Activated CD4-positive, CD25-positive, alpha-beta regulatory T cell treated with anti-CD3 and anti-CD28 coated beads, Interleukin-2, amount 50 U/mL, for 24 hours (primary cell): ENCODE data around the gene ZNF182.
"Not testable (repeated sequence)": the region's sequence is repeated elsewhere in the genome, so short reads cannot be mapped to it uniquely, and the experiment has no call there.

ENCODE experiments used
- ATAC-seq, 2 donors: fragments of 150-1000 bp; cut with Tn5 transposase; one replicate each; pipeline ENCODE4 v1.10.0; 2021; ENCODE audit warnings: mild to moderate bottlenecking in 1 of 2, moderate library complexity in 1 of 2

ZNF182 gene

GRCh38 chrX:48003758-48004457, at the start of gene ZNF182:
ZNF182 (minus strand) TSS chrX:48003989; CDS start chrX:48002609, 1,380 bp downstream.
- peak; percentile 93 to 97 for ATAC-seq

DNA sequence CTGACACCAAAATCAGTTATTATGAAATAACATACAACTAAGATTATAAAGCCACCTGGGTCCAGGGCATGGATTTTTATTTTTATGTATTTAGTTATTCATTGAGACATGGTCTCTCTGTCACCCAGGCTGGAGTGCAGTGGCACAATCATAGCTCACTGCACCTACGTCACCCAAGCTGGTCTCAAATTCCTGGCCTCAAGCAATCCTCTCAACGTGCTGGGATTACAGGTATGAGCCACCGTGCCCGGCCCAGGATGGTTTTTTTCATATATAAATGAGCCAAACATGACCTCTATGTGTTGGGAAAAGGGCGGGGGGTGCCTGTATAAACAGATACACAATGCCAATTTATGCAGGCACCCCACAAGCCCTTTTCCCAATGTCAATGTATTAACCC, 43.1 kb upstream of the ZNF182 start:
- ATAC-seq: no peak

GRCh38 chrX:48045410-48046311, 41.9 kb upstream of the ZNF182 start:
- ATAC-seq: no peak

- ATAC-seq: no peak
These were observed 39.3 kb upstream of the ZNF182 start for GRCh38 chrX:48043056-48043455.

- no peak for ATAC-seq
These were observed 32.1 kb upstream of the ZNF182 start for GRCh38 chrX:48035891-48036290.

DNA sequence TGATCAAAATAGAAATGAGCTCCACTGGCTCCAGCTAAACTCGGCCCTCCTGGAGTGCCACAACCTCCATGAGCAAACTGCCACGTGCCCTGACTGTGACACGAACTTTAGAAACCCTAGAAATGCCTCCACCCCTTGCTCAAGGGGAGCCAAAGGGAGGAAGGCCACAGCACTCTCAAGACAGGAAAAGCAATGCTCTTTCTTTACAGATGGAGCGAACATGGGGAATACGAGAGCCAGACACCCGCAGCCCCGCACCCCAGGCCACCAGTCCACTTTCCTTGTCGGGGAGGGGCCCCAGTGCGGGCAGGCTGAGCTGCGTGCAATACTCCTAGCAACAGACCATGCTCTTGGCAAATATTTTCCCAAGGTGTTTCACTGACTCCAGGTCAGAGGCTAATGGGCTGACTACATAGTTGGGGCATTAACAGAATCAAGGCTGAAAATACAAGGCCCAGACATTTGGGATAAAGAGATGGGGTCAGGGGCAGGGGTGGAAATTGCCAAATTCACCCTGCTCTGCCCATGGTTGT, 26.9 kb upstream of the ZNF182 start:
- ATAC-seq: not testable (repeated sequence)

DNA sequence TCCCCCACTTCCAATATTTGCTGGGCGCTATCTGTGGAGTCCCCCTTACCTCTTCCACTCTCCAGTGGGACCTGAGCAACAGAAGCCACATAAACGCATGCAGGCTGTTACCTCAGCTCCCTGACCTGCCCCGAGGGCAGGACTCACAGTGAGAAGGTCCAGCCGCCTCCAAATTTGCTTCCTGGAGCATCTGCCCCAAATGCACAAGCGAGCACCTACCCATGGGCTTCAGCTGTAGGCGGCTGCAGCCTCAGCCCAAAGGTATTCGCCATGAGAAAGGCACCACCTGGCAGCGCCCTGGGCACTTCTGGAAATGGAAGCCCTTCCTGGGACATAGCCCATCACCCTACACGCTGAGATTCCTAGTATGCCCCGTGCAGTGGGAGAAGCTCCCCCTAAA, 26.4 kb upstream of the ZNF182 start:
- ATAC-seq: no peak

GRCh38 chrX:48028091-48028490, 24.3 kb upstream of the ZNF182 start:
- no peak for ATAC-seq

DNA sequence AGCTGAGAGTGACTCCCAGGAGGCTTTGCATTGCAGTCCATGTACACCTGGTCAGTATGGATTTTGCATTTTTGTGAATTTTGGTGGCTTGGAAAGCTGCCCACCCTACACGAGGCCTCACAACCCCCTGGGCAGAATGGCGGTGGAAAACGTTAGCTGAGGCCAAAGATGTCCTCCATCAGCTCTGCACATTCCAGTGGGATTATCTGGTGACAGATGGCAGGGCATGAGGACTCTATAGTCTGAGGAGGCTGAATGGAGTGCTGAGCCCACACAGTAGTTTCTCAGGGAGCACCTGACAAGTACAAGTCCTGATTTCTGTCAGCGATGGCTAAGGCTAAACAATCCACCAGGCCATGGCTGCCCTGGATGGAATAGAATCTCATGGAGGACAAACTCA, 23.8 kb upstream of the ZNF182 start:
- ATAC-seq: not testable (repeated sequence)

DNA sequence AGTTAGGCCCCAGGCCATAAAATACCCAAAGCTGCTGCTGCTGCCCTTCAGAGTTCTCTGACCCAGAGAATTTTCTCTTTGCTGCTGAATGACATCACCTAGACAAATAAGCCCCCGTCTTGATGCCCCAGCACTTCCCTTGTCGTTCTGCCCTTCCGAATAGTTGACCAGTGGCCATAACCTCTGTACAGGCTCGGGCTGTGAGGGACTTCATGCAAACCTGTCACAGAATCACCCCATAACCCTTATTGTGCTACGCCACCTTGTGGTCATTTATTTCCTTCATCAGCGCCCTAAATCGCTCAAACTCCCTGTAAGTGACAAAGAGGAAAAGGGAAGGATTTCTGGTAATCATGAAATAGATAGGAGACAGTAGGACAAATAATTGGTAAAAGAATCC, 21.8 kb upstream of the ZNF182 start:
- no peak for ATAC-seq

GRCh38 chrX:48022738-48023137, 18.9 kb upstream of the ZNF182 start:
- ATAC-seq: no peak

DNA sequence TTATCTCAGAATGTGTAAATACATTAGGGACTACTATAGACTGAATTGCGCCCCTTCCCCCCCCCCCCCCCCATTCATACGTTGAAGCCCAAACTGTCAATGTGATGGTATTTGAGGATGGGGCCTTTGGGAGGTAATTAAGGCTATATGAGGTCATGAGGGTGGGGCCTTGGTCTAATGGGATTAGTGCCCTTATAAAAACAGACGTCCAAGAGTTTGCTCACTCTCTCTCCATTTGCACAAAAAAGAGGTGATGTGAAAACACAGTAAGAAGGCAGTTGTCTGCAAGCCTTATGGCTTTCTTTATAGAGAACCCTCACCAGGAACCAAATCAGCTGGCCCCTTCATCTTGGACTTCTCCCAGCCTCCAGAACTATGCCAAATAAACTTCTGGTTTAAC, 18.3 kb upstream of the ZNF182 start:
- ATAC-seq: no peak

- ATAC-seq: peak; percentile 55 to 59
These were observed 17.5 kb upstream of the ZNF182 start for GRCh38 chrX:48021026-48021900.

DNA sequence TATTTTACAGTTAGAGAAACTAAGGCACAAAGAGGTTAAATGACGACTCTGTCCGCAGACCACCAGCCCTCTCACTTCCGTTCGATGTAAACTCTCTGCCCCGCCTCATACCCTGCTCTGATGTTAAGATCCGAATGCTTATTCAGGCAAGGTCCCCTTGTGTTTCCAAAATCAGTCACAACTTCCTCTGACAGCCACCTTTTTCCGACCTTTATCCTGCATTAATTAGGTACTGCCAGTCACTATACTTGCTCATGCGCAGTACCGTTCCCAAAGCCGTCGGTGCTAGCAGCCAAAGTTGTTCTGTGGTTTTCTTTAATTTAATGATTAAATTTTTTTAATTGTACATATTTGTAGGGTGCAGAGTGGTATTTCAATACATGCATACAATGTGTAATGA, 16.7 kb upstream of the ZNF182 start:
- peak; percentile 72 to 77 for ATAC-seq

DNA sequence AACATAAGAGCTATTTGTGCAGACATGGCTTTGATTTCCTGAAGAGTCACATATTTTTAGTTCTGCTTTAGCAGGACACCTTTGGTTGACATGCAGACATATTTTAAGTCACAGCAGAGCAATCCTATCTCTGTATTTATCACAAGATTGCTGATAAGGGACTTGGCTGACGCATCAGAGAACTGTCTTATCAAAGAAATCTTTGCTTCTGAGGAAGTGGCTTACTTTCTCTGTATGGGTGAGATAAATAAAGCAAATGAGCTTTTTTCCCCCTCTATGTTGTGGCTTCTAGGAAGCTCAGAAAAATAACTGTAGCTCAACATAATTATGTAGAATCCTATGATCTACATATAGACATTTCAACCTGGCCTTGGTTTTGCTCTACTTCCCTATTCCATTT, 16.1 kb upstream of the ZNF182 start:
- peak; percentile 33 to 37 for ATAC-seq

DNA sequence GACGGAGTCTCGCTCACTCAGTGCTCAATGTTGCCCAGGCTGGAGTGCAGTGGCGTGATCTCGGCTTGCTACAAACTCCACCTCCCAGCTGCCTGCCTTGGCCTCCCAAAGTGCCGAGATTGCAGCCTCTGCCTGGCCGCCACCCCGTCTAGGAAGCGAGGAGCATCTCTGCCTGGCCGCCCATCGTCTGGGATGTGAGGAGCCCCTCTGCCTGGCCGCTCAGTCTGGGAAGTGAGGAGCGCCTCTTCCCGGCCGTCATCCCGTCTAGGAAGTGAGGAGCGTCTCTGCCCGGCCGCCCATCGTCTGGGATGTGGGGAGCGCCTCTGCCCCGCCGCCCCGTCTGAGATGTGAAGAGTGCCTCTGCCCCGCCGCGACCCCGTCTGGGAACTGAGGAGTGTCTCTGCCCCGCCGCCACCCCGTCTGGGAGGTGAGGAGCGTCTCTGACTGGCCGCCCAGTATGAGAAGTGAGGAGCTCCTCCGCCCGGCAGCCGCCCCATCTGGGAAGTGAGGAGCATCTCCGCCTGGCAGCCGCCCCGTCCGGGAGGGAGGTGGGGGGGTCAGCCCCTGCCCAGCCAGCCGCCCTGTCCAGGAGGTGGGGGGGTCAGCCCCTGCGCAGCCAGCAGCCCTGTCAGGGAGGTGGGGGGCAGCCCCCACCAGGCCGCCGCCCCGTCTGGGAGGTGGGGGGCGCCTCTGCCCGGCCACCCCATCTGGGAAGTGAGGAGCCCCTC, 13.0 kb upstream of the ZNF182 start:
- ATAC-seq: not testable (repeated sequence)

- ATAC-seq: not testable (repeated sequence)
These were observed 5.7 kb upstream of the ZNF182 start for GRCh38 chrX:48009445-48009960.

- ATAC-seq: not testable (repeated sequence)
These were observed 2.9 kb upstream of the ZNF182 start, which contains the start of gene SPACA5 for GRCh38 chrX:48006688-48007087. SPACA5 (plus strand) TSS chrX:48006988; CDS start chrX:48007803, 815 bp downstream.

- ATAC-seq: peak in 1 of 2 donors; percentile 15
These were observed 427 bp downstream of the ZNF182 start for GRCh38 chrX:48003367-48003757.

GRCh38 chrX:48002929-48003328, 860 bp downstream of the ZNF182 start:
- ATAC-seq: no peak

GRCh38 chrX:48002319-48002718, 1.5 kb downstream of the ZNF182 start:
- ATAC-seq: no peak

- no peak for ATAC-seq
These were observed 2.5 kb downstream of the ZNF182 start for GRCh38 chrX:48001260-48001659.
